ENCODE results near the gene BBOF1.
"Not testable (repeated sequence)": the region's sequence is repeated elsewhere in the genome, so short reads cannot be mapped to it uniquely, and the experiment has no call there.

The BBOF1 gene

GRCh38 chr14:73997944-73998447 is 21.2 kb upstream of the BBOF1 start:
- no peak overlapping the region for H3K27ac ChIP-seq (ENCODE audit: low read length)

GRCh38 chr14:73998726-73999125 is 20.4 kb upstream of the BBOF1 start:
- H3K4me3 ChIP-seq (ENCODE audit: low read length) = no peak overlapping the region
- no peaks in the 10 kb centered on the region for H3K4me1 ChIP-seq (ENCODE audit: insufficient read depth, low read length)
- no peaks in the 10 kb centered on the region for H3K9me3 ChIP-seq (ENCODE audit: insufficient read depth, low read depth, low read length)
- no peak overlapping the region for H3K27ac ChIP-seq (ENCODE audit: low read length)
- H3K27me3 ChIP-seq (ENCODE audit: insufficient read depth, low read length) = no peaks in the 10 kb centered on the region
- H3K9ac ChIP-seq (ENCODE audit: low read depth, low read length) = no peak overlapping the region
- H3K36me3 ChIP-seq (ENCODE audit: insufficient read depth, low read depth, low read length) = no peaks in the 10 kb centered on the region

More at GRCh38 chr14:73997944-73998447, 21.2 kb upstream of the BBOF1 start:
- H3K9ac ChIP-seq (ENCODE audit: low read depth, low read length) = no peak overlapping the region
- no peaks in the 10 kb centered on the region for H3K9me3 ChIP-seq (ENCODE audit: insufficient read depth, low read depth, low read length)
- no peaks in the 10 kb centered on the region for H3K27me3 ChIP-seq (ENCODE audit: insufficient read depth, low read length)
- H3K36me3 ChIP-seq (ENCODE audit: insufficient read depth, low read depth, low read length) = no peaks in the 10 kb centered on the region
- no peak overlapping the region for H3K4me3 ChIP-seq (ENCODE audit: low read length)
- no peaks in the 10 kb centered on the region for H3K4me1 ChIP-seq (ENCODE audit: insufficient read depth, low read length)

GRCh38 chr14:74005664-74006063 is 13.5 kb upstream of the BBOF1 start:
- H3K27ac ChIP-seq (ENCODE audit: low read length); H3K4me1 ChIP-seq (ENCODE audit: insufficient read depth, low read length); H3K27me3 ChIP-seq (ENCODE audit: insufficient read depth, low read length); H3K9me3 ChIP-seq (ENCODE audit: insufficient read depth, low read depth, low read length); H3K9ac ChIP-seq (ENCODE audit: low read depth, low read length); H3K36me3 ChIP-seq (ENCODE audit: insufficient read depth, low read depth, low read length); H3K4me3 ChIP-seq (ENCODE audit: low read length): not testable (repeated sequence)

GRCh38 chr14:74008843-74009499 is 10.2 kb upstream of the BBOF1 start:
- Histone ChIP-seq H3K9me3 (ENCODE audit: insufficient read depth, low read depth, low read length) (no peaks in the 10 kb centered on the region), H3K4me3 (ENCODE audit: low read length) (no peak overlapping the region), H3K9ac (ENCODE audit: low read depth, low read length) (no peak overlapping the region), H3K4me1 (ENCODE audit: insufficient read depth, low read length) (no peaks in the 10 kb centered on the region), H3K27ac (ENCODE audit: low read length) (no peak overlapping the region), H3K36me3 (ENCODE audit: insufficient read depth, low read depth, low read length) (no peaks in the 10 kb centered on the region; the same call in 1 of the 2 replicates), H3K27me3 (ENCODE audit: insufficient read depth, low read length) (no peaks in the 10 kb centered on the region)

GRCh38 chr14:74014299-74014698 is 4.8 kb upstream of the BBOF1 start:
- H3K9ac ChIP-seq (ENCODE audit: low read depth, low read length) = no peak overlapping the region
- no peak overlapping the region for H3K27ac ChIP-seq (ENCODE audit: low read length)
- H3K36me3 ChIP-seq (ENCODE audit: insufficient read depth, low read depth, low read length) = no peaks in the 10 kb centered on the region; the same call in 1 of the 2 replicates
- H3K4me1 ChIP-seq (ENCODE audit: insufficient read depth, low read length) = no peaks in the 10 kb centered on the region
- no peaks in the 10 kb centered on the region for H3K9me3 ChIP-seq (ENCODE audit: insufficient read depth, low read depth, low read length)
- H3K4me3 ChIP-seq (ENCODE audit: low read length) = no peak overlapping the region
- peaks cover 10% of the 10 kb centered on the region; the same call in 1 of the 2 replicates for H3K27me3 ChIP-seq (ENCODE audit: insufficient read depth, low read length)

GRCh38 chr14:74015176-74015575 is 4.0 kb upstream of the BBOF1 start:
- H3K27me3 ChIP-seq (ENCODE audit: insufficient read depth, low read length) = peaks cover 19% of the 10 kb centered on the region; the same call in 1 of the 2 replicates
- H3K36me3 ChIP-seq (ENCODE audit: insufficient read depth, low read depth, low read length) = no peaks in the 10 kb centered on the region; the same call in 1 of the 2 replicates
- peaks cover 3% of the 10 kb centered on the region; the same call in 1 of the 2 replicates for H3K4me1 ChIP-seq (ENCODE audit: insufficient read depth, low read length)
- H3K9ac ChIP-seq (ENCODE audit: low read depth, low read length) = no peak overlapping the region
- no peak overlapping the region for H3K4me3 ChIP-seq (ENCODE audit: low read length)
- no peak overlapping the region for H3K27ac ChIP-seq (ENCODE audit: low read length)
- H3K9me3 ChIP-seq (ENCODE audit: insufficient read depth, low read depth, low read length) = no peaks in the 10 kb centered on the region

GRCh38 chr14:74015963-74016362 is 3.2 kb upstream of the BBOF1 start:
- Histone ChIP-seq H3K36me3 (ENCODE audit: insufficient read depth, low read depth, low read length) (no peaks in the 10 kb centered on the region; the same call in 1 of the 2 replicates), H3K27me3 (ENCODE audit: insufficient read depth, low read length) (peaks cover 20% of the 10 kb centered on the region; the same call in 1 of the 2 replicates), H3K27ac (ENCODE audit: low read length) (no peak overlapping the region), H3K4me3 (ENCODE audit: low read length) (no peak overlapping the region), H3K9ac (ENCODE audit: low read depth, low read length) (no peak overlapping the region), H3K9me3 (ENCODE audit: insufficient read depth, low read depth, low read length) (no peaks in the 10 kb centered on the region), H3K4me1 (ENCODE audit: insufficient read depth, low read length) (peaks cover 3% of the 10 kb centered on the region; the same call in 1 of the 2 replicates)

- Histone ChIP-seq H3K9me3 (ENCODE audit: insufficient read depth, low read depth, low read length) (no peaks in the 10 kb centered on the region), H3K36me3 (ENCODE audit: insufficient read depth, low read depth, low read length) (no peaks in the 10 kb centered on the region), H3K9ac (ENCODE audit: low read depth, low read length) (peak overlapping the region; percentile 83), H3K4me1 (ENCODE audit: insufficient read depth, low read length) (peaks cover 3% of the 10 kb centered on the region; the same call in 1 of the 2 replicates), H3K4me3 (ENCODE audit: low read length) (peak overlapping the region; percentile 91), H3K27ac (ENCODE audit: low read length) (no peak overlapping the region), H3K27me3 (ENCODE audit: insufficient read depth, low read length) (peaks cover 20% of the 10 kb centered on the region; the same call in 1 of the 2 replicates)
Measured at GRCh38 chr14:74018174-74018585, 969 bp upstream of the BBOF1 start.

GRCh38 chr14:74019408-74020137 is 424 bp downstream of the BBOF1 start:
- Histone ChIP-seq H3K9me3 (ENCODE audit: insufficient read depth, low read depth, low read length) (no peaks in the 10 kb centered on the region), H3K27ac (ENCODE audit: low read length) (no peak overlapping the region), H3K9ac (ENCODE audit: low read depth, low read length) (peak overlapping the region; percentile 55; the same call in 1 of the 2 replicates), H3K36me3 (ENCODE audit: insufficient read depth, low read depth, low read length) (no peaks in the 10 kb centered on the region), H3K27me3 (ENCODE audit: insufficient read depth, low read length) (peaks cover 20% of the 10 kb centered on the region; the same call in 1 of the 2 replicates), H3K4me1 (ENCODE audit: insufficient read depth, low read length) (peaks cover 3% of the 10 kb centered on the region; the same call in 1 of the 2 replicates), H3K4me3 (ENCODE audit: low read length) (peak overlapping the region; percentile 91)

GRCh38 chr14:74022346-74022745 is 3.2 kb downstream of the BBOF1 start:
- peaks cover 20% of the 10 kb centered on the region; the same call in 1 of the 2 replicates for H3K27me3 ChIP-seq (ENCODE audit: insufficient read depth, low read length)
- H3K4me3 ChIP-seq (ENCODE audit: low read length) = no peak overlapping the region
- no peak overlapping the region for H3K27ac ChIP-seq (ENCODE audit: low read length)
- H3K36me3 ChIP-seq (ENCODE audit: insufficient read depth, low read depth, low read length) = no peaks in the 10 kb centered on the region
- H3K9ac ChIP-seq (ENCODE audit: low read depth, low read length) = no peak overlapping the region
- H3K4me1 ChIP-seq (ENCODE audit: insufficient read depth, low read length) = peaks cover 3% of the 10 kb centered on the region; the same call in 1 of the 2 replicates
- no peaks in the 10 kb centered on the region for H3K9me3 ChIP-seq (ENCODE audit: insufficient read depth, low read depth, low read length)

GRCh38 chr14:74029136-74029535 is 10.0 kb downstream of the BBOF1 start:
- Histone ChIP-seq H3K27me3 (ENCODE audit: insufficient read depth, low read length) (no peaks in the 10 kb centered on the region), H3K27ac (ENCODE audit: low read length) (no peak overlapping the region), H3K9ac (ENCODE audit: low read depth, low read length) (no peak overlapping the region), H3K36me3 (ENCODE audit: insufficient read depth, low read depth, low read length) (no peaks in the 10 kb centered on the region), H3K4me3 (ENCODE audit: low read length) (no peak overlapping the region), H3K4me1 (ENCODE audit: insufficient read depth, low read length) (no peaks in the 10 kb centered on the region), H3K9me3 (ENCODE audit: insufficient read depth, low read depth, low read length) (no peaks in the 10 kb centered on the region)
